ENCODE data around the gene SLC22A1.

GRCh38 chr6:160204710-160205109, 83.1 kb downstream of the SLC22A1 start:
- TF ChIP-seq CTCF (CRISPR knock-in tag; IDR thresholded peaks at IDR 0.05) (no peak), ZNF274 (CRISPR knock-in tag; IDR thresholded peaks at IDR 0.05) (no peak), ZNF556 (CRISPR knock-in tag; IDR thresholded peaks at IDR 0.05; ENCODE audit: borderline replicate concordance) (no peak), ZNF431 (CRISPR knock-in tag; IDR thresholded peaks at IDR 0.05; ENCODE audit: borderline replicate concordance, low read depth) (no peak), MXI1 (IDR thresholded peaks at IDR 0.05; ENCODE audit: borderline replicate concordance, low read depth, low read length) (no peak), MAX (IDR thresholded peaks at IDR 0.05) (no peak), ZSCAN5A (CRISPR knock-in tag; IDR thresholded peaks at IDR 0.05; ENCODE audit: borderline replicate concordance) (no peak), SMC3 (IDR thresholded peaks at IDR 0.05; ENCODE audit: low read length) (no peak), U2AF2 (IDR thresholded peaks at IDR 0.05; ENCODE audit: low read depth, low read length) (no peak)

Measured in HepG2 (cell line).